ENCODE results near the gene TBC1D22A. TPM values are rescaled to one million over a fixed set of nuclear protein-coding genes. Genes with fewer than 3 reads are reported as not detected.

TBC1D22A gene
- total and polyA plus RNA-seq, 8 donors = 14.4 to 33.5 (median 15.7) TPM

GRCh38 chr22:47146941-47147340 lies 384.5 kb downstream of the TBC1D22A start:
- DNase-seq = no peak
- no peak overlapping the region for H3K4me3 ChIP-seq
- H3K9me3 ChIP-seq = no peaks in the 10 kb centered on the region
- peaks cover 0 to 7% of the 10 kb centered on the region in 2 donors for H3K36me3 ChIP-seq
- ATAC-seq = no peak
- intact Hi-C loops (cut with DNase I) = no loop called here
- no peaks in the 10 kb centered on the region for H3K4me1 ChIP-seq
- no peak overlapping the region for H3K27ac ChIP-seq
- no peak for TF ChIP-seq CTCF (IDR thresholded peaks at IDR 0.05)
- no peaks in the 10 kb centered on the region for H3K27me3 ChIP-seq

- no peak for DNase-seq
- intact Hi-C loops (cut with DNase I) = no loop called here
Observed at GRCh38 chr22:47147572-47147971, 385.1 kb downstream of the TBC1D22A start.

GRCh38 chr22:47148510-47148909 lies 386.1 kb downstream of the TBC1D22A start:
- TF ChIP-seq CTCF (IDR thresholded peaks at IDR 0.05) = no peak

More at GRCh38 chr22:47147572-47147971, 385.1 kb downstream of the TBC1D22A start:
- Histone ChIP-seq H3K4me3 (no peak overlapping the region), H3K36me3 (peaks cover 0 to 7% of the 10 kb centered on the region in 2 donors), H3K4me1 (no peaks in the 10 kb centered on the region), H3K27me3 (no peaks in the 10 kb centered on the region), H3K27ac (no peak overlapping the region), H3K9me3 (no peaks in the 10 kb centered on the region)
- TF ChIP-seq CTCF (IDR thresholded peaks at IDR 0.05) = no peak
- no peak for ATAC-seq

DNA sequence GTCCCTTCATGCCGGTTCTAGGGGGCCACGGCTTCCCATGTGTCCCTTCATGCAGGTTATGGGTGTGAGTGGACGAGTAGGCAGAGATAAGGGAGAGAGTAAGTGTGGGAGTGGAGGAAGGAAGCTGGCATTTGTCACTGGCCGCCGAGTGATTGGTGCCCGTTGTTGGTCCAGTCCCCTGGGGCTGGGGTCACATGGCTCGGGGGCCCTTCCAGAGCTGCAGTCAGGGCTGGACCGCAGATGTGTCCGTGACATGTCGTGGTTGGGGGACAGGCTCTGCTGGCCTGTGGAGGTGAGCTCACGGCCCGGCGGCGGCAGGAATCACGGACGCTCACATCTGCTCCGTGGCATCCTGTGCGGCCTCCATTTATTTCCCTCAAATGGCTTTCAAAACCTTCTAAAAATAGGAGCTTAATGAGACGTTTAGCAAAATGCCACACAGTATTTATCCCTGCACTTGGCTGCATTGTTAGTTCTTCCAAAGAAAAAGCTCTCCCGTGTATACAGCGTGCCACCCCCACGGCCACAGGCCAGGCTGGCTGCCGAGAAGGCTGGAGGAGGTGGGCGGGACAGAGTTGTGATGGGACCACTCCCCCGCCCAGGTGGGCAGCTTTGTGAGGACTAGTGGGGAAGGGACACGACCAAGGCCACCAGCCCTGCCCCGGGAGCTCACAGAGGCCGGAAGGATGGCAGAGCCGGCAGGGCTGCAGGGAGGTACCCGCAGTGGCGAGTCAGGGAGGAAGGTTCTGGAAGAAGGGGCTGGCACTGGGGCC lies 386.7 kb downstream of the TBC1D22A start:
- no peak overlapping the region for H3K27ac ChIP-seq
- no peak for TF ChIP-seq CTCF (IDR thresholded peaks at IDR 0.05)
- no peak overlapping the region for H3K4me3 ChIP-seq
- DNase-seq = no peak
- no peak for ATAC-seq
- H3K9me3 ChIP-seq = no peaks in the 10 kb centered on the region
- peaks cover 0 to 2% of the 10 kb centered on the region in 2 donors for H3K36me3 ChIP-seq
- H3K27me3 ChIP-seq = no peaks in the 10 kb centered on the region
- intact Hi-C loops (cut with DNase I) = no loop called here
- no peaks in the 10 kb centered on the region for H3K4me1 ChIP-seq

More at GRCh38 chr22:47148510-47148909, 386.1 kb downstream of the TBC1D22A start:
- intact Hi-C loops (cut with DNase I) = no loop called here
- no peak overlapping the region for H3K27ac ChIP-seq
- ATAC-seq (no peak), DNase-seq (no peak)
- no peak overlapping the region for H3K4me3 ChIP-seq
- H3K36me3 ChIP-seq = peaks cover 0 to 7% of the 10 kb centered on the region in 2 donors
- no peaks in the 10 kb centered on the region for H3K27me3 ChIP-seq
- H3K4me1 ChIP-seq = no peaks in the 10 kb centered on the region
- H3K9me3 ChIP-seq = no peaks in the 10 kb centered on the region

DNA sequence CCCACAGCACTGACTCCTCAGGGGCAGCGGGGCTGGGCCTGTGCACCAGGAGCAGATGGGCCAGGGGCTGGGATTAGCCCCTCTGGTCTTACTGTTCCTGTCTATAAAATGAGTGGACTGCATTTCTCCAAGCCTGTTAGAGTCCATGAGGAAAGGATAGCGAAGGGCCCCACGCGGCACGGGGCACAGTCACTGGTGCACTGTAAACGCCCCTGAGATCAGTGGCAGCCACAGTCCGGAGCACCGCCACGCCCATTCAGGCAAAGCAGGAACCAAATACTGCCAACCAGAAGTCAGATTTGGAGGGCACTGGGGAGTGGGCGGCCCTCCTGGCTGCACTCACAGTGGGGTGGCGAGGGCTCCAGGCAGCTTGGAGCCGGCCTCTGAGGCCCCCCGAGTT lies 387.5 kb downstream of the TBC1D22A start:
- no peak for DNase-seq
- Histone ChIP-seq H3K9me3 (no peaks in the 10 kb centered on the region), H3K27ac (no peak overlapping the region), H3K4me3 (no peak overlapping the region), H3K27me3 (no peaks in the 10 kb centered on the region), H3K36me3 (no peaks in the 10 kb centered on the region), H3K4me1 (no peaks in the 10 kb centered on the region)
- no peak for ATAC-seq
- no peak for TF ChIP-seq CTCF (IDR thresholded peaks at IDR 0.05)
- intact Hi-C loops (cut with DNase I) = no loop called here

Data from left lung (tissue), 10 donors.